OCI-LY3 (cell line): ENCODE results near the gene SLC2A11.

Experiments used
- H2AFZ ChIP-seq: fragments of 200-600, 300-600 bp; shearing (Covaris generic); 2 replicates; pipeline ENCODE4 v1.6.0; 2014; ENCODE audit warnings: antibody characterized with exemption, low read depth, low read length
- H3K27ac ChIP-seq: fragments of 200-600, 300-600 bp; sonication (generic); 2 replicates; pipeline ENCODE4 v1.5.1; 2014; ENCODE audit warnings: mild to moderate bottlenecking, low read length, moderate library complexity, mixed read lengths
- H3K27me3 ChIP-seq: fragments of 200-600, 300-600 bp; sonication (generic); 2 replicates; pipeline ENCODE4 v1.6.1; 2014; ENCODE audit warnings: low read depth, low read length, mixed read lengths
- H3K36me3 ChIP-seq: fragments of 200-600, 300-600 bp; sonication (generic); replicated peaks from 2 replicates; pipeline ENCODE3; 2014; ENCODE audit warnings: low read depth, low read length, mixed read lengths
- H3K4me1 ChIP-seq: fragments of 300-600, 200-600 bp; sonication (generic); 2 replicates; pipeline ENCODE4 v1.6.1; 2014; ENCODE audit warnings: low read length, mixed read lengths
- H3K4me2 ChIP-seq: fragments of 200-600, 300-600 bp; sonication (generic); 2 replicates; pipeline ENCODE4 v1.6.1; 2014; ENCODE audit warnings: low read length, mixed read lengths
- H3K4me3 ChIP-seq: fragments of 300-600, 200-600 bp; sonication (generic); 2 replicates; pipeline ENCODE4 v1.5.1; 2014; ENCODE audit warnings: antibody characterized with exemption, mild to moderate bottlenecking, low read length, moderate library complexity
- H3K79me2 ChIP-seq: fragments of 300-600, 200-600 bp; shearing (Covaris generic); 2 replicates; pipeline ENCODE4 v1.6.1; 2014; ENCODE audit warnings: mild to moderate bottlenecking, low read length, mixed read lengths
- H3K9ac ChIP-seq: fragments of 300-600, 200-600 bp; shearing (Covaris generic); 2 replicates; pipeline ENCODE4 v1.6.0; 2014; ENCODE audit warnings: mild to moderate bottlenecking, low read length, moderate library complexity
- H3K9me3 ChIP-seq: fragments of 200-600, 300-600 bp; shearing (Covaris generic); 2 replicates; pipeline ENCODE4 v1.6.1; 2014; ENCODE audit warnings: low read length, mixed read lengths; ENCODE audit not compliant: insufficient read depth
- H4K20me1 ChIP-seq: fragments of 200-600, 300-600 bp; sonication (generic); 2 replicates; pipeline ENCODE4 v1.6.1; 2016; ENCODE audit warnings: low read length, mixed read lengths; ENCODE audit not compliant: insufficient read depth
- EZH2phosphoT487 ChIP-seq: fragments of 200-600 bp; shearing (Covaris generic); IDR thresholded peaks from 2 replicates; pipeline ENCODE4 v1.6.1; 2018; ENCODE audit warnings: antibody characterized with exemption, mixed run types, low read depth
- TF ChIP-seq, protein P1 (sequence below): fragments of 200-600, 300-600 bp; sonication (generic); IDR thresholded peaks from 2 replicates; pipeline ENCODE4 v1.5.1; 2014; ENCODE audit warnings: antibody characterized with exemption, low read length, low read depth

The SLC2A11 gene

DNA sequence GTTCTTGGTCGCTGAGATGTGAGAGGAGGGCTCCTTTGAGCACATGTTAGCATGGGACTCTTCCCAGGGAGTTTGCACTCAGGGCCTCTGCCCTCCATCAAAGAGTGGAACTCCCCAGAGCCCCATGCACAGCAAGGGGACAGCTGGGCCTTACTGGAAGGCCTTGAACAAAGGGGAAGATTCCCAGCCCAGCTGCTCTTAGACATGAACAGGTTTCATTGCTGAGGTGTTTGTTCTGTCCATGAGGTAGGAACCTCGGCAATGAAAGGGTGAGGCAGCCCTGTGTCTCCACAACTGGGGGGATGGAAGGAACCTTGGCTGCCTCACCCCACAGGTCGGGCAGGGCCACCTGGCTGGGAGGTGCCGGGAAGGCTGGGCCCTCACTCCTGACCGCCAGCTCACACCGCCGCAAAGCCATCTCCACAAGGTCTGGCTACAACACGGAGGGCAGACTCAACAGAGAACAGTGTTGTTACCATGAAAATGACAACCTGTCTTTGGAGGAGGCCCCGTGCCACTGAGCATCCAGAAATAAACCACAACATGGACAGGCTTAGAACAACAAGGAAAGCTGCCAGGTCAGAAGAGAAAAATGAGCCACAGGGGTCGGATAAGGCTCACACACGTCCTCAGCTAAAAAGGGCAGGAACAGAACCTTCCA, 22.1 kb upstream of the SLC2A11 start:
- TF ChIP-seq, protein P1, sequence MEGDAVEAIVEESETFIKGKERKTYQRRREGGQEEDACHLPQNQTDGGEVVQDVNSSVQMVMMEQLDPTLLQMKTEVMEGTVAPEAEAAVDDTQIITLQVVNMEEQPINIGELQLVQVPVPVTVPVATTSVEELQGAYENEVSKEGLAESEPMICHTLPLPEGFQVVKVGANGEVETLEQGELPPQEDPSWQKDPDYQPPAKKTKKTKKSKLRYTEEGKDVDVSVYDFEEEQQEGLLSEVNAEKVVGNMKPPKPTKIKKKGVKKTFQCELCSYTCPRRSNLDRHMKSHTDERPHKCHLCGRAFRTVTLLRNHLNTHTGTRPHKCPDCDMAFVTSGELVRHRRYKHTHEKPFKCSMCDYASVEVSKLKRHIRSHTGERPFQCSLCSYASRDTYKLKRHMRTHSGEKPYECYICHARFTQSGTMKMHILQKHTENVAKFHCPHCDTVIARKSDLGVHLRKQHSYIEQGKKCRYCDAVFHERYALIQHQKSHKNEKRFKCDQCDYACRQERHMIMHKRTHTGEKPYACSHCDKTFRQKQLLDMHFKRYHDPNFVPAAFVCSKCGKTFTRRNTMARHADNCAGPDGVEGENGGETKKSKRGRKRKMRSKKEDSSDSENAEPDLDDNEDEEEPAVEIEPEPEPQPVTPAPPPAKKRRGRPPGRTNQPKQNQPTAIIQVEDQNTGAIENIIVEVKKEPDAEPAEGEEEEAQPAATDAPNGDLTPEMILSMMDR, result no peak
- TF ChIP-seq EZH2phosphoT487, result no peak
- no peak overlapping the region for H3K9ac ChIP-seq
- no peaks in the 10 kb centered on the region for H3K9me3 ChIP-seq
- H3K27ac ChIP-seq, result no peak overlapping the region
- H3K4me3 ChIP-seq, result no peak overlapping the region
- peaks cover 53% of the 10 kb centered on the region for H3K36me3 ChIP-seq
- 0 out of 2 replicates have a peak, but pooled peaks cover 22% of the 10 kb centered on the region for H4K20me1 ChIP-seq
- peaks cover 13% of the 10 kb centered on the region; the same call in 1 of the 2 replicates for H3K79me2 ChIP-seq
- peaks cover 14% of the 10 kb centered on the region for H3K4me1 ChIP-seq
- no peak overlapping the region for H3K4me2 ChIP-seq
- H3K27me3 ChIP-seq, result no peaks in the 10 kb centered on the region
- H2AFZ ChIP-seq, result no peak overlapping the region

DNA sequence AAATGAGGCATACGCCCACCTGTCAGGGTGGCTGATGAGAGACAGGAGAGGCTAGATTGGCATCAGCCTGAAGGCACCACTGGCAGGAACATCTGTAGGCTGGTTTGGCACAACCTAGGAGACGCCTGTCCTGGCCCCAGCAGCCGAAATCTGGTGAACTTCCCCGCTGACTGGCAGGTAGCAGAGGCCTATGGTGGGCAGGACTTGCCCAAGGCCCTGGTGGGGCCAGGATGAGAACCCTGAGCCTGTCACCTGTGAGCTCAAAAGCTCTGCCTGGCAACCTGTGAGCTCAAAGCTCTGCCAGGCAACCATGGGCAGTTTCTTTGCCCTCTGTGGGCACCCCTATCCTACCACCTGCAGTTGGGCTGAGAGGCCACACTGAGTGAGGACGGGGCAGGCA, 21.4 kb upstream of the SLC2A11 start:
- TF ChIP-seq, protein P1, result no peak
- TF ChIP-seq EZH2phosphoT487, result no peak
- Histone ChIP-seq H2AFZ (no peak overlapping the region), H3K9ac (no peak overlapping the region), H3K27ac (no peak overlapping the region), H4K20me1 (0 out of 2 replicates have a peak, but pooled peaks cover 16% of the 10 kb centered on the region), H3K27me3 (no peaks in the 10 kb centered on the region), H3K36me3 (peaks cover 48% of the 10 kb centered on the region), H3K79me2 (peaks cover 8% of the 10 kb centered on the region; the same call in 1 of the 2 replicates), H3K4me1 (peaks cover 14% of the 10 kb centered on the region), H3K9me3 (no peaks in the 10 kb centered on the region), H3K4me3 (no peak overlapping the region), H3K4me2 (no peak overlapping the region)

DNA sequence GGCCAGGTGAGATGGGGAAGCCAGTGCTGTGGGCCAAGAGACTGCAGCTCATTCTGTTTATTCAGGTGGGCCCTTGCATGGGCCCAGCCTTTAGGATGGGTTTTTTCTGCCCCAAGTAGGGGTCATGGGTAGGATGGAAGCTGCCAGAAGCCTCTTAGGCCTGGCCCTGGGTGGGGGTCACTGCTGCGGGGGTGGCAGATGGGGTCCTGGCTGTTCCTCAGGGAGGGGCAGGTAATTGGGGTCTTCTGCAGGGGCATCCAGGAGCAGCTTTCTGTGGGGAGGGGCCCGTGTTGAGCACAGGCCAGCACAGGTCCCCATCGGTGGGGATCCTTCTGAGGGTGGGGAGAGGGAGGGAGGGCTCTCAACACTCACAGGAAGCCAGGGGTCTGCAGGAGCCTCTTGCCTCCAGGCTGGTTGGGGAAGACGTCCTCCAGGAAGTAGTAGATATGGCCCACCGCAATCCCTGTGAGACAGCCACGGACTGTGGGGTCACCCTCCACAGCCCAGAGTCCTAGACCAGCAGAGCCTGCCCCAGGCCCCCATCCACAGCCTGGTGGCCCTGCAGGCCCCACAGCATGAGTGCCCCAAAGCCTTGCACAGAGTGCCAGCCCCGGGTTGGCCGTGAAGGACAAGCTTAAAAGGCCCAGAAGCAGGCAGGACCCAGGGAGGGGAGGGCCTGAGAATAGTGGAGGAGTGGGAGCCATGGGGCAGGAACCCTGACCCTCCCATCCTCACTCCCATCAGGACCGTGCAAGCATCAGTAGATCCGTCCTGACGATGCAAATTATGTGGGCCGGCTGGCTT, 20.8 kb upstream of the SLC2A11 start:
- peak overlapping the region; percentile 72 for H3K4me2 ChIP-seq

More for the DNA sequence above, 20.8 kb upstream of the SLC2A11 start:
- Histone ChIP-seq H3K9ac (no peak overlapping the region), H4K20me1 (0 out of 2 replicates have a peak, but pooled peaks cover 10% of the 10 kb centered on the region), H3K4me1 (peaks cover 14% of the 10 kb centered on the region), H3K4me3 (no peak overlapping the region), H3K36me3 (peaks cover 42% of the 10 kb centered on the region), H3K27me3 (no peaks in the 10 kb centered on the region), H2AFZ (no peak overlapping the region), H3K27ac (no peak overlapping the region), H3K79me2 (peaks cover 2% of the 10 kb centered on the region; the same call in 1 of the 2 replicates), H3K9me3 (no peaks in the 10 kb centered on the region)
- TF ChIP-seq, protein P1, result no peak
- TF ChIP-seq EZH2phosphoT487, result no peak
